LNCaP clone FGC (cell line): ENCODE measurements around the gene CHRNA5.

ENCODE experiments used
- DNase-seq: peaks from one replicate; pipeline ENCODE4 v3.0.0-alpha.2; 2011; ENCODE audit warnings: low read depth
- H3K4me3 ChIP-seq: 2 replicates; pipeline ENCODE4 v1.5.1; 2011; ENCODE audit warnings: mild to moderate bottlenecking, low read depth, low read length, control low read depth
- CTCF ChIP-seq: IDR thresholded peaks from 2 replicates; pipeline ENCODE4 v1.5.1; 2012; ENCODE audit warnings: mild to moderate bottlenecking; ENCODE audit not compliant: control insufficient read depth, insufficient read depth; ENCODE audit errors: extremely low read depth

Gene CHRNA5

GRCh38 chr15:78624651-78625590, 59.6 kb downstream of the CHRNA5 start:
- no peak for TF ChIP-seq CTCF
- no peak overlapping the region for H3K4me3 ChIP-seq
- no peak for DNase-seq

GRCh38 chr15:78625606-78626280, 60.4 kb downstream of the CHRNA5 start:
- DNase-seq = no peak
- TF ChIP-seq CTCF = no peak
- no peak overlapping the region for H3K4me3 ChIP-seq

- DNase-seq = no peak
- TF ChIP-seq CTCF = no peak
- no peak overlapping the region for H3K4me3 ChIP-seq
Observed at GRCh38 chr15:78626381-78626995, 61.2 kb downstream of the CHRNA5 start.

GRCh38 chr15:78627348-78627747, 62.0 kb downstream of the CHRNA5 start:
- TF ChIP-seq CTCF = no peak
- no peak for DNase-seq
- H3K4me3 ChIP-seq = no peak overlapping the region

GRCh38 chr15:78628227-78628626, 62.9 kb downstream of the CHRNA5 start:
- no peak overlapping the region for H3K4me3 ChIP-seq
- no peak for DNase-seq
- TF ChIP-seq CTCF = no peak

GRCh38 chr15:78629031-78629715, 63.9 kb downstream of the CHRNA5 start:
- H3K4me3 ChIP-seq = no peak overlapping the region
- TF ChIP-seq CTCF = no peak
- no peak for DNase-seq
